ENCODE results near the gene RAMP1.
"Not testable (repeated sequence)": the region's sequence is repeated elsewhere in the genome, so short reads cannot be mapped to it uniquely, and the experiment has no call there.

RAMP1 gene

DNA sequence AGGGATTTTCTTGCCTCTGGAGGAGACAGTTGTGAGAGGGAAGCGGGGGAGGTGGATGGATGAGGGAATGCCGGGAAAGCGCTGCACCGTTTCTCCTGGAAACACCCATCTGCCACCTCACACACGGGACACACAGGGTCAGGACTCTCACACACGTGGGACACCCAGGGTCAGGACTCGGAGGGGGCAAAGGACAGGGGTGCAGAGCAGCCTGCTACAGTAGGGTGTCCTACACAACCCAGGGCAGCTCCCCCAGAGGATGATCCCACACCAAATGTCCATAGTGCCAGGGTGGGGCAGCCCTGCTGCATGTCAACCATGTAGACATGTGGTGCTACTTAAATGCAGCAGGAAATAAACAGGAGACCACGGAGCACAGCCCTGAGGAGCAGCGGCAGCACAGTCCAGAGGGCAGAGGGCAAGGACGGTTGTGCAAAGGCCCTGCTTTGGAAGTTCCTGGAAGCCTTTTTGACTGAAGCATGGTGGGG lies 5.1 kb downstream of the RAMP1 start:
- DNase-seq: no peak

DNA sequence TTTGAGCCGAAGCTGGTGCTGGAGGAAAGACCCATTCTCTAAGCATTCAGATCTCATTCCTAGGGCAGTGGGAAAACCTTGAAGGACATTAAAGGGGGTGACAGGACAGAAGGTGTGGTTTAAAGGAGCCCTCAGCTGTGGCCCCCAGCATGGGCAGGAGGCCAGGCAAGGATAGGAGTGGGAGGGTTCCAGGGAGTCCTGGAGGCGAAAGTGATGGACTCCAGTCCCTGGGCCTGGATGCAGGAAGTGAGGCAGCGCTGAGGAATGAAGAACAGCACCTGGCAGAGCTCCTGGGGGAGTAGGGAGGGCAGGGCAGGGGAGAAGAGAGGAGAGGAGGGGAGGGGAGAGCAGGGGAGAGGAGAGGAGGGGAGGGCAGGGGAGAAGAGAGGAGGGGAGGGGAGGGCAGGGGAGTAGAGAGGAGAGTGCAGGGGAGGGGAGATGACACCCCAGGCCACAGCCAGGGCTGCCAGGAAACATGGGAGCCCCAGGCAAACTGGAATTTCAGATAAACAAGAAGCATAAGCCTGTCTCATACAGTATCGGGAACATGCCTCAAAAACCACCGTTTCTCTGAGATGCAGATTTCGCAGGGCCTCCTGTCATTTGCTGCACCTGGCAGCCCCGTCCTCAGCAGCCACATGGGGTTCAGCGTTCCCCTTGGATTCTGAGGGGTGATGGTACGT lies 5.7 kb downstream of the RAMP1 start:
- DNase-seq: no peak

DNA sequence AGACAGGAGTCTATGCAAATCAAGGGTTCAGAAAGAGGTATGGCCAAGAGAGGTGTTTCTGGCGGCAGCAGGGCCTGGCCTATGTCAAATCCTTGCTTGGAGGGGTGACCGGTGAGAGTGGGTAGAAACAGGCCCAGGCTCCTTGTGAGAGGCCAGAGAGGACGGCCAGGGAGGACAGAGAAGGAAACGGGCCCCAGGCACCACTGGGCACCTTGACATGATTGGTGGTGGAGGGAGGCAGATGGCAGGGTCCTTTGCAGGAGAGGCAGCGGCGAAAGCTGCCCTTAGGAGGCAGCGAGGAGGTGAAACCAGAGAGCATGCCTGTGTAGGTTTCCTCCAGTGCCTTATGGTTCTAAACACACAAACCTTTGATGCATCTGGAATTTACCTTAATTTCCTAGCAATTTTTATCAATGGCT lies 6.2 kb downstream of the RAMP1 start:
- no peak for DNase-seq

DNA sequence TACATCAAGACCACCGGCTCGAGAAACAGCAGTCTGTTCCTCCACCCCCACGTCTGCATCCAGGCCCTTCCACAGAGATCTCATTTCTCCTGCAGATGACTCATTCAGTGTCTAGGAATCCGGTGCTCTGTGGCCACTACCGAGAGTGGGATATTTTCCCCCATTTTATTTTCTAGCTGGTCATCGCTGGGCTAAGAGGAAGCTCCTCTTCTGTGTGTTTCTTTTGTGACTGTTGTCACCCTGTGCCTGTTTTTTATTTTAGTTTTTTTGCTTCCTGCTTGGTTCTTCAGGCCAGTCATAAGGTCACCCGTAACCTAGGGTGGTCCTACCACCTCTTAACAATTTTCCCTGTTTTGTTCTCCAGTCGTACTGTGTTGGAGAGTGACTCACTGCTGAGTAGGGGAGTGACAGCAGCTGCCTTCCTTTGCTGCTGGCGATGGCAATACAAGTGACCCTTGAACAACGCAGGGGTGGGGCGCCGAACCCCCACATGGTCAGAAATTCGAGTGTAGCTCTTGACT lies 6.7 kb downstream of the RAMP1 start:
- DNase-seq: no peak

DNA sequence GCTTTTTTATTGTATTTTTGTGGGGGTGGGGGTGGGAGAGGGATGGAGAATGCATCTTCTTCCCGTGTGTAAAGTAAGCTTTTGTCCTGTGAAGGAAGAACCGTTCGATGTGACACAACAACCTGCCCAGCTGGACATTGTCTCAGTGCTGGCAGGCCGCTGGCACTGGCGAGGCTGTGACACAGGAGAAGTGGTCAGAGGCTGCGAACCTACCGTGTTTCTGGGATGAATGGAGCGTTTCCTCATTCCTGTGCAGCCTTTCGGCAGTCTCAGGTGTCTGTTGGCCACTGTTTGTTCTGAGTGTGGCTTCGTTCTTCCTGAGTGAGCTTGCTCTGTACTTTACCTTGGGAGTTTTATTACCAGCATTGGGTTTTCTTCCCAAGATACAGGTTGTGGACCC lies 8.0 kb downstream of the RAMP1 start:
- DNase-seq: no peak

DNA sequence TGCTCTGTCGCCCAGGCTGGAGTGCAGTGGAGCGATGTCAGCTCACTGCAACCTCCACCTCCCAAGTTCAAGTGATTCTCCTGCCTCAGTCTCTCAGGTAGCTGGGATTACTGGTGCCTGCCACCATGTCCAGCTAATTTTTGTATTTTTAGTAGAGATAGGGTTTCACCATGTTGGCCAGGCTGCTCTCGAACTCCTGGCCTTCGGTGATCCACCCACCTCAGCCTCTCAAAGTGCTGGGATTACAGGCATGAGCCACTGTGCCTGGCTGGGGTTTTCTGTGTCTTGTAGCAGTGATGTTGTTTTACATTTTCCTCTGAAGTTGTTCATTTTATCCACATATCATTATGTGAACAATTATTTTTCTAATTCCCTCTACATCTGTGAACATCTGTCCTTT lies 8.7 kb downstream of the RAMP1 start:
- DNase-seq: not testable (repeated sequence)

DNA sequence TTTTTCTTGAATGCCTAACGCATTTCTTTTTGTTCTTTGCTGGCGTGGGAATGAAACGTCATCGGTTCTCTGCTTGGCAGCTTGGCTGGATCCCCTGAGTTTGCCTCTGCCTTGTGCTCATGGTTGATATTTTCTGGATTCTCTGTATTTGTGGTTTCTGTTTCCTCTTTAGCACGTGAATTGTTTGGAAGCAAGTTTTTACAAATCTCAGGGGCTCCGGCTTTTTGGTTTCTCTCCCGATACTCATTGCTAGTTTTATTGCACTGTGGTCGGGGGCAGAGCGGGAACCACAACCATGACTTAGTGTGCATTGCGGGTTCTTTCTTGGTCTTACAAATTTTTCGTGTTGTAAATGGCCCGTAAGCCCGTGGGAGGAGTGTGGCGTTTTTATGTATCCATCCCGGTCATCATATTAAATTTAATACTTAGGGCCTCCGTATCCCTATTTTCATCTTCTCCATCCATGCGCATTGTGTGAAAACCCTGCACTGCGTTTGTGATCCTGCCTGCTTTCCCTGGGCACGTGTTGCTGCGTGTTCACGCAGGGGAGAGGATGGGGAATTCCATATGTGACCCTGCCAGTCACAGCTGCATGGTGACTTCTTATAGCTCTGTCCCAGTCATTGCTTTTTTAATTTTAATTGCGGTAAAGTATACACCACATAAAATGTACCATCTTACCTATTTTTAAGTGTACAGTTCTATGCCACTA lies 9.4 kb downstream of the RAMP1 start:
- no peak for DNase-seq

DNA sequence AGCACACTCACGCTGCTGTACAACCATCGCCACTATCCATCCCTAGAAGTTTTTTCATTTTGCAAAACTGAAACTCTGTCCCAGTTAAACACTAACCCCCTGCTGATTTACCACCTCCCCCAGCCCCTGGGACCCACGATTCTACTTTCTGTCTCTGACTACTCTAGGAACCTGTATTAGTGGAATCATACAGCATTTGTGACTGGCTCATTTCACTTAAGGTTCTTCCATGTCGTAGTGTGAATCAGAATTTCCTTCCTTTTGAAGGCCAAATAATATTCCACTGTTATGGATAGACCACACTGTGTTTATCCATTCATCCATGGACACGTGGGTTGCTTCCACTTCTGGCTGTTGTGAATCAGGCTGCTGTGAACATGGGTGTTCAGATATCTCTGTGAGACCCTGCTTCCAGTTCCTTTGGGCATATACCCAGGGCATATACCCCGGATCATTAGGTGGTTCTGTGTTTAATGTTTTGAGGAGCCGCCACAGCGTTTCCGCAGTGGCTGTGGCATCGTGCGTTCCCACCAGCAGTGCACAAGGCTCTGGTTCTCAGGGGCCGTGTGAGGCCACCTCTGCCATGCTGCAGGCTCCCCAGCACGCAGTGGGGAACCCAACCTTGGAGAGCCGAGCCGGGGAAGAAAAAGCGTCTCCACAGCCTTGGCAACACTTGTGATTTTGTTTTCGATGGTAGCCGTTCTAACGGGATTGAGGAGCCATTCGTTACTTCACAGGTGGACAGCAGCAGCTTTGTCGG lies 10.1 kb downstream of the RAMP1 start:
- no peak for DNase-seq

DNA sequence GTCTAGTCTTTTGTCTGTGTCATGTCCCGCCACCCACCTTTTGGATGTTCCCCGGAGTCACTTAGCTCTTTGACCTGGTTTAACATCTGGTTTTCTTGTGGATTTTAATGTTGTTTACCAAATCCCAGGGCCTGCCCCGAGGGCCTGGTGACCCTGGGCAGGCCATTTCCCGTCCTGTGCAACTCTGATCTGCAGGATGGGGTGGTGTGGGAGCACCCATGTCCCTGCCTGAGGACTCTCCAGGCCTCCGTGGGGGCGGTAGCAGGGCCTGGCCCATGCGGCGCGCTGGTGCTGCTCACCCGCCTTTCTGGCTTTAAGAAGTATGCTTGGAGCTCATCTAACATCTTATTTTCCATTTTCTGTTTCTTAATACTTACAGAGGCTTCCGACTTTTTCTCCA lies 10.7 kb downstream of the RAMP1 start:
- DNase-seq: no peak

GRCh38 chr2:237870754-237871651 lies 11.6 kb downstream of the RAMP1 start:
- no peak for DNase-seq

- no peak for DNase-seq
These were observed 12.9 kb downstream of the RAMP1 start for GRCh38 chr2:237872178-237872887.

DNA sequence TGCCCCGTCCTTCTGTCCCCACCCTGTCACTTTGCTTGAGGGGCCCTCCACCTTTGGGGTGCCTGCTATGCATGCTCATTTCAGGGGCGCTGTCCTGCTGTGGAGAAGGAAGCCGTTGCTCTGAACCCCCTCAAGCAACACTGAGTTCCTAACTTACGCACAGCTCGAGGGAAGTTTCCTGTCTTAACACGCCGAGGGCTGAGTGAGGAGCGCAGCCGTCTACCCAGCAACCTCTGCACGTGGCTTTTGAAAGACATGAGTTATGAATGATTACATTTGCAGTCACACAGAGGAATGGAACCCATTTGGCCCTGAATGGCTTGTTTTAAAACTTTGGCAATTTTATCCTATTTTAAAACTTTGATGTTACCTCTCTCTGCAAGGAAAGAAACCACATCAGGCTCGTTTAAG lies 14.0 kb downstream of the RAMP1 start:
- DNase-seq: no peak

GRCh38 chr2:237873897-237874551 lies 14.6 kb downstream of the RAMP1 start:
- no peak for DNase-seq

GRCh38 chr2:237874585-237875161 lies 15.2 kb downstream of the RAMP1 start:
- DNase-seq: no peak

DNA sequence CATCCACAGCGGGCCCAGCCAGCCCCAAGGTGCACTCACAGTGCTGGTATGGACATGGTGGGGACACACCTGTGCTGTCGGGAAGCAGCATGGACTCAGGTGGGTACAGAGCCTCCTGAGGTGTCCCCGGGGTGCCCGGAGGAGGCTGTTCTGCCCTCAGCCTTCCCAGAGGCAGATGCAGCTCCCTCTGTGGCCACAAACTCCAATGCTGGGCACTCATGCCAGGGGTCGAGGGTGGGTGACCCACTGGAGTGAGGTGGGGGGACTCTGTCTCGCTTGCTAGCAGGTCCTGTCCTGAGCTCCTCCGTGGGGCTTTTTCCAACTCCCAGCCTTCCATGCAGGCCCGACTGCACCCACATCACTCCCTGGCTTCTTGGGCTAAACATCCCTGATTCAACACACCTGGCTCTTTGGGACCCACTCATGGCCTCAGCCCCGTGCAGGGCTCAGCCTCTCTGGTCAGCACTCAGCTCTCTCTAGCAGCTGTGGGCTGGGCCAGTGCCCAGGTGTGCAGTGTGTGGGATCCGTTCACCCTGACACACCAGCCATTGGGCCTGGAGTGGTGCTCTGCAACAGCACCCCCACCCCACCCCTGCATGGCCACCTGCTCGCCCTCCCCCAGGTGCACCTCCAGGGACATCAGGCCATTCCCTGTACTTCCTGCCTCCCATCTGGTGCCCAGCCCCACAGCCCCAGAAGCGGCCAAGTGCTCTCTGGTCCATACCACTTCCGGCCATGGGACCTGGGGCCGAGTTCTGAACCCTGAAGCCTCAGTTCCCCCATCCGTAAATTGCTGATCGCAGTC lies 16.0 kb downstream of the RAMP1 start:
- DNase-seq: no peak

DNA sequence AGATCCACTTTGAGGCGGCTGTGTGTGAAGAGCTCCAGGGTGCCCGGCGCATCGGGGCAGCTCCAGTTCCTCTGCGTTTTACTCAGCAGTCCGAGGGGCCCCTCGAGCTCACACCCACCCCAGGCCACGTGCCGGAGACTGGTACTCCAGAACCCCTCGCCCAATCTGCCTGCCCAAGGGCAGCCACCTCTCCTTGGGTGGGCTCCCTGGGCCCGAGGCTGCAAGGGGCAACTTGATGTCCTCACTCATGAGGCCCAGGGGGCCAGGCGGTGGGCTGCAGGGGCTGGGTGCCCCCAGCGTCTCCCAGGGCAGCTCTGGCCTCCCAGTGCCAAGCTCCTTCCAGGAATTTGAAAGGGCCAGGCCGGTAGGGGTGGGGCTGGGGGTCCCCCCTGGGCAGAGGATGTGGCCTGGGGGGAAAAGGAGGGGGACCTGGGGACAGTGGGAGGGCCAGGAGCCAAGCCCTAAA lies 16.7 kb downstream of the RAMP1 start:
- DNase-seq: no peak

GRCh38 chr2:237876532-237876931 lies 17.1 kb downstream of the RAMP1 start:
- no peak for DNase-seq

- no peak for DNase-seq
These were observed 17.6 kb downstream of the RAMP1 start for GRCh38 chr2:237876951-237877491.

GRCh38 chr2:237877576-237878307 lies 18.3 kb downstream of the RAMP1 start:
- no peak for DNase-seq

Measured in NCI-H1048 (cell line).